ENCODE data around the gene CAMSAP1. TPM values are rescaled to one million over a fixed set of nuclear protein-coding genes. Genes with fewer than 3 reads are reported as not detected.

Gene CAMSAP1
- total and polyA plus RNA-seq, 9 of the 15 experiments (the other 6 are each of a cell fraction or from before 2014, with no cell fraction given) = 1.5 to 28.8 (median 14.3) TPM

DNA sequence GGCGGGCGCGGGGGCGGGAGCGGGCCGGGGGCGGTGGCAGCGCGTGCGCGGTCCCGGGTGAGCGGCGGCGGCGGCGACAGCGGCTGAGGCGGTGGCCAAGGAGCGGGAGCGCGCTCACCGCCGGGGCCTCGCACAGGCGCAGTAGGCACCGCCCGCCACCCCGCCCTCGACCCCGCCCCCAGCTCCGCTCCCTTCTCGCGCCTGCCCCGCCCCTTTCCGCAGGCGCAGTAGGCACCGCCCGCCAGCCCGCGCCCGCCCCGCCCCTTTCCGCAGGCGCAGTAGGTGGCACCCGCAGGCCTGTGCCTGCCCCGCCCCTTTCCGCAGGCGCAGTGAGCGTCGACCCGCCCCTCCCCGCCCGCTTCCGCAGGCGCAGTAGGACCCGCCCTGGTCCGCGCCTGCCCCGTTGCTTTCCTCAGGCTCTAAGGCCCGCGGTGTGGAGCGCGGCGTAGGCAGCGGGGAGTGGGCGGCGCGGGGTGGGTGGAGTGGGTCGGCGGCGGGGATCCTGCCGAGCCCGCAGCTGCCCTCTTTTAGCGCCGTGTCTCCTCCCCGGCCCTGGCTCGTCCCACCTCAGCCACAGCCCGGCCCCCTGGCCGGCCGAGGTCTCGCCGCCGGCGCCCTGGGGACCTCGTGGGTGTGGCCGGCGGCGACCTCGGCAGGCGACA lies at the start of gene CAMSAP1 (continued):
- TF ChIP-seq RREB1 (CRISPR knock-in tag; IDR thresholded peaks at IDR 0.05) (no peak), PCBP2 (IDR thresholded peaks at IDR 0.05; ENCODE audit: low read depth, low read length, poor library complexity, severe bottlenecking) (no peak), HNRNPH1 (optimal IDR thresholded peaks at IDR 0.05; ENCODE audit: low read depth, low read length) (no peak), CC2D1A (IDR thresholded peaks at IDR 0.05) (no peak), CEBPZ (IDR thresholded peaks at IDR 0.05; ENCODE audit: borderline replicate concordance, low read depth, low read length) (no peak), BRD4 (IDR thresholded peaks at IDR 0.05) (no peak), ZNF589 (CRISPR knock-in tag; IDR thresholded peaks at IDR 0.05; ENCODE audit: low read depth) (no peak), ZNF436 (CRISPR knock-in tag; IDR thresholded peaks at IDR 0.05) (no peak), CREBBP (IDR thresholded peaks at IDR 0.05; ENCODE audit: low read depth, low read length) (no peak), L3MBTL2 (IDR thresholded peaks at IDR 0.05) (no peak), ZNF592 (IDR thresholded peaks at IDR 0.05) (no peak), SNRNP70 (optimal IDR thresholded peaks at IDR 0.05; ENCODE audit: low read depth, low read length) (no peak), FOXO4 (CRISPR knock-in tag; IDR thresholded peaks at IDR 0.05) (no peak)
